ENCODE data around the gene TPM1. TPM values are rescaled to one million over a fixed set of nuclear protein-coding genes. Genes with fewer than 3 reads are reported as not detected.

TPM1 gene
- total and polyA plus RNA-seq, 8 donors = 230 to 2,605 (median 783) TPM

- intact Hi-C loops (cut with DNase I; ENCODE audit: low total_unique reads) = no loop called here
- TF ChIP-seq POLR2AphosphoS5 (IDR thresholded peaks at IDR 0.05) (no peak), EP300 (IDR thresholded peaks at IDR 0.05) (no peak), CTCF (IDR thresholded peaks at IDR 0.05) (no peak), POLR2A (IDR thresholded peaks at IDR 0.05) (no peak)
- peak overlapping the region in 3 of 5 donors; percentile 36 to 63 (median 62) for H3K27ac ChIP-seq
- no peaks in the 10 kb centered on the region for H3K9me3 ChIP-seq
- DNase-seq = peak in 1 of 2 donors; percentile 62
- no peak overlapping the region for H3K4me3 ChIP-seq
- no peaks in the 10 kb centered on the region for H3K27me3 ChIP-seq
- peaks cover 5 to 51% (median 25%) of the 10 kb centered on the region in 4 donors for H3K4me1 ChIP-seq
- H3K36me3 ChIP-seq = peaks cover 16 to 17% (median 16%) of the 10 kb centered on the region in 4 donors
- WGBS, 5 donors = 57 to 74% (median 65%) methylated on average over 17 of the region's 17 CpGs
Measured at GRCh38 chr15:63075015-63075983, 32.8 kb downstream of the TPM1 start.

GRCh38 chr15:63075984-63076713 is 33.6 kb downstream of the TPM1 start:
- H3K27me3 ChIP-seq = no peaks in the 10 kb centered on the region
- peaks cover 5 to 44% (median 25%) of the 10 kb centered on the region in 4 donors for H3K4me1 ChIP-seq
- H3K4me3 ChIP-seq = no peak overlapping the region
- intact Hi-C loops (cut with DNase I; ENCODE audit: low total_unique reads) = no loop called here
- WGBS, 5 donors = 65 to 74% (median 68%) methylated on average over 12 of the region's 12 CpGs
- H3K36me3 ChIP-seq = peaks cover 7 to 10% (median 8%) of the 10 kb centered on the region in 4 donors
- DNase-seq = no peak
- TF ChIP-seq CTCF (IDR thresholded peaks at IDR 0.05) (no peak), POLR2AphosphoS5 (IDR thresholded peaks at IDR 0.05) (no peak), EP300 (IDR thresholded peaks at IDR 0.05) (no peak), POLR2A (IDR thresholded peaks at IDR 0.05) (no peak)
- H3K27ac ChIP-seq = peak overlapping the region in 3 of 5 donors; percentile 36 to 63 (median 62)
- H3K9me3 ChIP-seq = no peaks in the 10 kb centered on the region

- peak overlapping the region in 1 of 5 donors; percentile 63 for H3K27ac ChIP-seq
- intact Hi-C loops (cut with DNase I; ENCODE audit: low total_unique reads) = no loop called here
Measured at GRCh38 chr15:63076714-63077046, 34.1 kb downstream of the TPM1 start.

More at GRCh38 chr15:63076714-63077046, 34.1 kb downstream of the TPM1 start:
- no peak for DNase-seq
- no peaks in the 10 kb centered on the region for H3K27me3 ChIP-seq
- peaks cover 2 to 5% (median 3%) of the 10 kb centered on the region in 4 donors for H3K36me3 ChIP-seq
- no peaks in the 10 kb centered on the region for H3K9me3 ChIP-seq
- TF ChIP-seq CTCF (IDR thresholded peaks at IDR 0.05) = no peak
- 89 to 95% (median 92%) methylated on average over 4 of the region's 4 CpGs for WGBS, 5 donors
- peaks cover 5 to 44% (median 24%) of the 10 kb centered on the region in 4 donors for H3K4me1 ChIP-seq
- H3K4me3 ChIP-seq = no peak overlapping the region
